WERI-Rb-1 (cell line): ENCODE results near the gene PDE4B.

Experiments used
- DNase-seq: peaks from one replicate; pipeline ENCODE4 v3.0.0-alpha.2; 2020
- H3K27ac ChIP-seq: fragments of 250-450 bp; sonication (Bioruptor Pico); 2 replicates; pipeline ENCODE4 v1.5.1; 2020; ENCODE audit warnings: mild to moderate bottlenecking, moderate library complexity
- H3K27me3 ChIP-seq: fragments of 250-450 bp; sonication (Bioruptor Pico); 2 replicates; pipeline ENCODE4 v1.5.1; 2021; ENCODE audit warnings: mild to moderate bottlenecking, low read depth, moderate library complexity; ENCODE audit not compliant: insufficient read depth, severe bottlenecking
- H3K36me3 ChIP-seq: fragments of 250-450 bp; sonication (Bioruptor Pico); 2 replicates; pipeline ENCODE4 v1.5.1; 2020; ENCODE audit warnings: mild to moderate bottlenecking, moderate library complexity
- H3K4me3 ChIP-seq: 2 replicates; pipeline ENCODE4 v1.5.1; 2011; ENCODE audit warnings: low read depth, mild to moderate bottlenecking, control low read depth, low read length
- H3K9me3 ChIP-seq: fragments of 250-450 bp; sonication (Bioruptor Pico); 2 replicates; pipeline ENCODE4 v1.5.1; 2021; ENCODE audit warnings: mild to moderate bottlenecking, moderate library complexity; ENCODE audit not compliant: severe bottlenecking
- CTCF ChIP-seq: IDR thresholded peaks from 2 replicates; pipeline ENCODE4 v1.5.1; 2011; ENCODE audit warnings: low read depth, mild to moderate bottlenecking, control low read depth, inconsistent platforms, low read length

Gene PDE4B

GRCh38 chr1:66357478-66358197 lies 564.9 kb downstream of the PDE4B start:
- H3K27ac ChIP-seq, result no peak overlapping the region
- no peak for DNase-seq
- H3K27me3 ChIP-seq, result no peaks in the 10 kb centered on the region
- no peaks in the 10 kb centered on the region for H3K36me3 ChIP-seq
- no peaks in the 10 kb centered on the region for H3K9me3 ChIP-seq
- no peak overlapping the region for H3K4me3 ChIP-seq
- no peak for TF ChIP-seq CTCF

GRCh38 chr1:66359269-66359668 lies 566.6 kb downstream of the PDE4B start:
- Histone ChIP-seq H3K9me3 (no peaks in the 10 kb centered on the region), H3K27me3 (no peaks in the 10 kb centered on the region), H3K27ac (no peak overlapping the region), H3K36me3 (no peaks in the 10 kb centered on the region), H3K4me3 (no peak overlapping the region)
- DNase-seq, result no peak
- TF ChIP-seq CTCF, result no peak

GRCh38 chr1:66359815-66360214 lies 567.1 kb downstream of the PDE4B start:
- Histone ChIP-seq H3K27ac (no peak overlapping the region), H3K36me3 (no peaks in the 10 kb centered on the region), H3K4me3 (no peak overlapping the region), H3K27me3 (no peaks in the 10 kb centered on the region), H3K9me3 (no peaks in the 10 kb centered on the region)
- no peak for DNase-seq
- TF ChIP-seq CTCF, result no peak

GRCh38 chr1:66360285-66360724 lies 567.6 kb downstream of the PDE4B start:
- Histone ChIP-seq H3K27ac (no peak overlapping the region), H3K36me3 (no peaks in the 10 kb centered on the region), H3K27me3 (no peaks in the 10 kb centered on the region), H3K9me3 (no peaks in the 10 kb centered on the region), H3K4me3 (no peak overlapping the region)
- no peak for TF ChIP-seq CTCF
- no peak for DNase-seq

- Histone ChIP-seq H3K27ac (no peak overlapping the region), H3K36me3 (no peaks in the 10 kb centered on the region), H3K4me3 (no peak overlapping the region), H3K9me3 (no peaks in the 10 kb centered on the region), H3K27me3 (no peaks in the 10 kb centered on the region)
- no peak for DNase-seq
- no peak for TF ChIP-seq CTCF
These were observed 572.1 kb downstream of the PDE4B start for GRCh38 chr1:66364578-66365391.
